HFF-Myc (cell line): ENCODE results near the gene HIVEP3.

Source experiments
- DNase-seq: peaks from one replicate; pipeline ENCODE4 v3.0.0-alpha.2; 2011; ENCODE audit warnings: low read depth; ENCODE audit errors: extremely low read depth
- H3K4me3 ChIP-seq: replicated peaks from 2 replicates; pipeline ENCODE4 v1.5.1; 2011; ENCODE audit warnings: low read depth, mild to moderate bottlenecking, control low read depth, low read length
- CTCF ChIP-seq: IDR thresholded peaks from 2 replicates; pipeline ENCODE4 v1.5.1; 2012; ENCODE audit warnings: mild to moderate bottlenecking, low read depth, low read length, control low read depth; ENCODE audit errors: missing control alignments

Gene HIVEP3

DNA sequence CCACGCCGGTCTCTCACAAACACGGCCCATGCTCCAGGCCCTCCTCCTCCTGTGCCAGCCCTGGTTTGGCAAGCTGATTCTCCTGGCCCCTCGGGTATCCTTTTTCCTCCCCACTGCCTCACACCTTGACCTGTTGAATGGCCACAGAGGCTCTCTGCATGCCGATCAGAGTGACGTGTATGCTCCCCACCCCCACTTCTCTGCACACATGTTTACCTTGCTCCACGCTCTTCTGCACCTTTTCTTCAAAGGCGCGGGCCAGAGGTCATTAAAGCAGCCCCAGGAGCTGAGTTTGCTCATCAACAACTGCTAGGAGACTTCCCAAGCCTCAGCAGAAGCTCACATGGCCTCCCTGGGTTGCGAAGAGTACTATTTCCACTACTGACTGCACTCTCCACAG is 295.0 kb downstream of the HIVEP3 start:
- TF ChIP-seq CTCF = no peak
- no peak for DNase-seq
- H3K4me3 ChIP-seq = no peak overlapping the region

- DNase-seq = no peak
- no peak for TF ChIP-seq CTCF
- H3K4me3 ChIP-seq = no peak overlapping the region
Observed at GRCh38 chr1:41622859-41623732, 295.6 kb downstream of the HIVEP3 start.

- H3K4me3 ChIP-seq = no peak overlapping the region
- DNase-seq = no peak
- TF ChIP-seq CTCF = no peak
Observed at GRCh38 chr1:41622402-41622801, 296.3 kb downstream of the HIVEP3 start.

DNA sequence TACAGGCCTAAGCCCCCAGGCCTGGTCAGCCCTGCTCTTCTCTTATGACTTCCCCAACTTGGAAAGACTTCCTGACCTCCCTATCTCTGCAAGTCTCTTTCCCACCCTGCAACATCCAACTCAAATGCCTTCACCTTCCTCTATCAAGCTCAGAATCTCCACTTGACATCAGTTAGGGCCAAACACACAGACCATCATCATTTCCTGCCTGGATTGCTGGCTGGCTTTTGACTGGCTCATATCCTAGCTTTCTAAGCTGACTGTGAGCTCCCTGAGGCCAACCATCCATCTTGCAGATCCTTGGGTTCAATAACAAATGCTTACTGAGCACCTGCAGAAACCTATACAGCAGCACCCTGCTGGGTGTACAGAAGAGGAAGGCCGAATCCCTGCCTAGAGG is 296.9 kb downstream of the HIVEP3 start:
- DNase-seq = no peak
- TF ChIP-seq CTCF = no peak
- H3K4me3 ChIP-seq = no peak overlapping the region

- no peak for DNase-seq
- no peak overlapping the region for H3K4me3 ChIP-seq
- no peak for TF ChIP-seq CTCF
Observed at GRCh38 chr1:41621256-41621655, 297.5 kb downstream of the HIVEP3 start.

DNA sequence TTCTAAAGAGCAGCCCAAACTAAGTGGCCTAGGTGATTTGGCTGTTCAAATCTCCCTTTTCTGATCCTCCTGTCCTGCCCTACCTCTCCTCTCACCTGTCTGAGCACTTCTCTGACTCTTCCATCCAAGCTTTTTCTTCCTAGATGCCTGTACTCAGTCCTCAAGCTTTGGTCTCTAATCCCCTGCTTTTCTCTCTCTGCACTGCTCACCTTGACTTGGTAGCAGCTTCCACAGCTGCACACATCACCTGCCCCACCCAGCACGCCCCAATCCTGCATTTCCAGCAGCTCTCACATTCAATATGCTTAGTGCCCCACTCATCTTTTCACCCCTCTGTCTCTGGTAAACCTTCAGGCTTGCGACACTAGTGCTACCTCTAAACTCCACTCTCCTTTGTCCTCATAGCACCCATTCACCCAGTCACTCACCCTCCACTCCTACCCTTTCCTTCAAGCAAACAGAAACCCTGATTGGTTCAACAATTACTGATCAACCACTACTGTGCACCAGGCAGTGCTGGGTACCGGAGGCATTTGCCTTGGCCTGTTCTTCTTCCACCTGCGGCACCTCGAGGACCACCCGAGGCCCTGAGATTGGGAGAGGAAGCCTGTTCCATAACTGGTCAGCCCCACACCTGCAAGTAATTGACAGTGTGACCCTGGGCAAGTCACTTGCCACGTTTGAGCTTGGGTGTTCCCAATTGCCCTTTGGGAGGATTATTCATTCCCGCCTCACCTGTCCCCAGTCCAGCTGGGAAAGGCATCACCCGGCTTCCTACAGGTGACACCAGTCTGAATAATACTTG is 298.2 kb downstream of the HIVEP3 start:
- DNase-seq = no peak
- no peak for TF ChIP-seq CTCF

More for the DNA sequence above, 298.2 kb downstream of the HIVEP3 start:
- H3K4me3 ChIP-seq = no peak overlapping the region
